Endodermal cell (in vitro differentiated cells): ENCODE results near the gene TMEM239. TPM values are rescaled to one million over a fixed set of nuclear protein-coding genes. Genes with fewer than 3 reads are reported as not detected.

Experiments used
- DNase-seq: peaks from one replicate; pipeline ENCODE4 v3.0.0-alpha.2; 2017
- H3K27ac ChIP-seq: 2 replicates; pipeline ENCODE4 v1.5.1; 2013; ENCODE audit warnings: mild to moderate bottlenecking, low read depth, low read length, moderate library complexity
- H3K27me3 ChIP-seq: 2 replicates; pipeline ENCODE4 v1.6.1; 2013; ENCODE audit warnings: mild to moderate bottlenecking, low read length, moderate library complexity; ENCODE audit not compliant: insufficient read depth, control insufficient read depth, poor library complexity, severe bottlenecking
- H3K36me3 ChIP-seq: 2 replicates; pipeline ENCODE4 v1.7.0; 2013; ENCODE audit warnings: mild to moderate bottlenecking, low read length, moderate library complexity; ENCODE audit not compliant: control insufficient read depth, insufficient read depth
- H3K4me1 ChIP-seq: one replicate; pipeline ENCODE4 v1.7.0; 2013; ENCODE audit warnings: low read length; ENCODE audit not compliant: control insufficient read depth, insufficient read depth
- H3K4me3 ChIP-seq: 2 replicates; pipeline ENCODE4 v1.5.1; 2013; ENCODE audit warnings: mild to moderate bottlenecking, low read length, moderate library complexity
- H3K9ac ChIP-seq: 2 replicates; pipeline ENCODE4 v1.6.1; 2013; ENCODE audit warnings: mild to moderate bottlenecking, low read length, moderate library complexity; ENCODE audit not compliant: poor library complexity, severe bottlenecking; ENCODE audit errors: extremely low read depth
- H3K9me3 ChIP-seq: 2 replicates; pipeline ENCODE4 v1.6.1; 2013; ENCODE audit warnings: mild to moderate bottlenecking, low read length, moderate library complexity; ENCODE audit not compliant: control insufficient read depth
- H3K27ac Mint-ChIP-seq: 2 replicates; pipeline ENCODE4 v1.8.0; 2020; ENCODE audit warnings: mixed read lengths
- H3K27me3 Mint-ChIP-seq: 2 replicates; pipeline ENCODE4 v1.8.0; 2021; ENCODE audit warnings: mild to moderate bottlenecking, mixed read lengths; ENCODE audit not compliant: insufficient read depth
- H3K36me3 Mint-ChIP-seq: 2 replicates; pipeline ENCODE4 v1.8.0; 2020; ENCODE audit warnings: low read depth, mixed read lengths
- H3K4me1 Mint-ChIP-seq: 2 replicates; pipeline ENCODE4 v1.8.0; 2020; ENCODE audit warnings: mixed read lengths
- H3K4me3 Mint-ChIP-seq: 2 replicates; pipeline ENCODE4 v1.8.0; 2020; ENCODE audit warnings: mild to moderate bottlenecking, moderate library complexity, mixed read lengths
- H3K9me3 Mint-ChIP-seq: 2 replicates; pipeline ENCODE4 v1.8.0; 2020; ENCODE audit warnings: mild to moderate bottlenecking, mixed read lengths
- WGBS, 2 experiments: methylation state at CpG; one replicate each; pipeline versions ENCODE4 v1.1.5 to v1.1.7; 2013; ENCODE audit warnings: missing lambda C conversion rate in 2 of 2, mixed read lengths in 1 of 2; ENCODE audit not compliant: insufficient coverage in 1 of 2, insufficient read length in 1 of 2; 5-methylcytosine and 5-hydroxymethylcytosine counted together
- total RNA-seq, 2 donors: library from RNA; stranded (reverse); fragmentation: NEBNext Ultra II Directional in 1 of 2; extraction: Animal tissue kit (Norgen Biotek cat#: 25700) in 1 of 2; gene quantifications; 2 replicates in 1 of 2; 3 replicates in 1 of 2; pipeline ENCODE4 v1.2.1, GENCODE V29; 2021
- TF ChIP-seq, protein P1 (sequence below): fragments of 200-600 bp; sonication (generic); conservative IDR thresholded peaks from 2 replicates; pipeline ENCODE4 v1.5.0; 2021; ENCODE audit warnings: antibody characterized with exemption, mild to moderate bottlenecking

Gene TMEM239
- total RNA-seq, 2 donors from 2014 or later, result not detected

DNA sequence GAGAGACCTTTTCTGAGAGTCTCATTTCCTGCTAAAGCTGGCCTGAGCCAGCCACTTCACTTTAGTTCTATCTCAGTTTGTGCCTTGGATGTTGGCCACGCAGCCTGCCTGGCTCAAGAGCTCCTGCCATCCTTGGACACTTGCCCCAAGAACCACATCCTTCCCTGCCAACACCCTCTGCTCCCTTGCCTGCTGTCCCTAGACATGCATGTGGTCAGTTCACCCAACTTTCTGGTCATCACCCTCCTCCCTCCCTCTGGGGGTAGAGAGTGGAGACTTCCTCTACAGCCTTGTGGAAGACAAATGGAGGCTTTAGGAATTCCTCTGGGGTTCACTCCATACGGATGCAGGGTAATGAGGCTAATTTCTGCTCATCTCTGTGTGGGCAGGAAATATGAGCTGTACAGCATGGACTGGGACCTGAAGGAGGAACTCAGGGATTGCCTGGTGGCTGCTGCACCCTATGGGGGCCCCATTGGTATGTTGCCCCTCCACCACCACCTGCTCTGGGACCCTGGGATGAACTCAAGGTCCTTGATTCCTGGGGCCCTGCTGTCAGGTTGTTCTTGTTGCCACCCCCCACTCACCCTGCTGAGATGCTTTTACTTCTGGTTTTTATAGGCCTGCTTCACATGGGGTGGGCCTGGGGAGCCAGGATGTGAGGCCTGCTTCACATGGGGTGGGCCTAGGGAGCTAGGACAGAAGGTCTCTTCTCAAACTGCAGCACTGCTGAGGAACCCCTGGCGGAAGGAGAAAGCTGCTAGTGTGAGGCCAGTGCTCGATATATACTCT lies 43.4 kb downstream of the TMEM239 start:
- H3K4me1 ChIP-seq, result no peaks in the 10 kb centered on the region
- H3K36me3 ChIP-seq, result no peaks in the 10 kb centered on the region
- H3K27me3 ChIP-seq, result no peaks in the 10 kb centered on the region
- H3K4me3 Mint-ChIP-seq, result no peak overlapping the region
- TF ChIP-seq, protein P1, sequence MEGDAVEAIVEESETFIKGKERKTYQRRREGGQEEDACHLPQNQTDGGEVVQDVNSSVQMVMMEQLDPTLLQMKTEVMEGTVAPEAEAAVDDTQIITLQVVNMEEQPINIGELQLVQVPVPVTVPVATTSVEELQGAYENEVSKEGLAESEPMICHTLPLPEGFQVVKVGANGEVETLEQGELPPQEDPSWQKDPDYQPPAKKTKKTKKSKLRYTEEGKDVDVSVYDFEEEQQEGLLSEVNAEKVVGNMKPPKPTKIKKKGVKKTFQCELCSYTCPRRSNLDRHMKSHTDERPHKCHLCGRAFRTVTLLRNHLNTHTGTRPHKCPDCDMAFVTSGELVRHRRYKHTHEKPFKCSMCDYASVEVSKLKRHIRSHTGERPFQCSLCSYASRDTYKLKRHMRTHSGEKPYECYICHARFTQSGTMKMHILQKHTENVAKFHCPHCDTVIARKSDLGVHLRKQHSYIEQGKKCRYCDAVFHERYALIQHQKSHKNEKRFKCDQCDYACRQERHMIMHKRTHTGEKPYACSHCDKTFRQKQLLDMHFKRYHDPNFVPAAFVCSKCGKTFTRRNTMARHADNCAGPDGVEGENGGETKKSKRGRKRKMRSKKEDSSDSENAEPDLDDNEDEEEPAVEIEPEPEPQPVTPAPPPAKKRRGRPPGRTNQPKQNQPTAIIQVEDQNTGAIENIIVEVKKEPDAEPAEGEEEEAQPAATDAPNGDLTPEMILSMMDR, result no peak
- DNase-seq, result no peak
- no peaks in the 10 kb centered on the region for H3K4me1 Mint-ChIP-seq
- H3K27me3 Mint-ChIP-seq, result no peaks in the 10 kb centered on the region
- H3K9me3 Mint-ChIP-seq, result no peaks in the 10 kb centered on the region
- no peak overlapping the region for H3K9ac ChIP-seq
- H3K4me3 ChIP-seq, result no peak overlapping the region
- no peaks in the 10 kb centered on the region for H3K9me3 ChIP-seq
- H3K27ac Mint-ChIP-seq, result no peak overlapping the region
- H3K36me3 Mint-ChIP-seq, result peaks cover 9% of the 10 kb centered on the region
- WGBS, 2 experiments, result 98 to 100% methylated on average over 2 to 4 of the region's 4 CpGs
- H3K27ac ChIP-seq, result no peak overlapping the region

DNA sequence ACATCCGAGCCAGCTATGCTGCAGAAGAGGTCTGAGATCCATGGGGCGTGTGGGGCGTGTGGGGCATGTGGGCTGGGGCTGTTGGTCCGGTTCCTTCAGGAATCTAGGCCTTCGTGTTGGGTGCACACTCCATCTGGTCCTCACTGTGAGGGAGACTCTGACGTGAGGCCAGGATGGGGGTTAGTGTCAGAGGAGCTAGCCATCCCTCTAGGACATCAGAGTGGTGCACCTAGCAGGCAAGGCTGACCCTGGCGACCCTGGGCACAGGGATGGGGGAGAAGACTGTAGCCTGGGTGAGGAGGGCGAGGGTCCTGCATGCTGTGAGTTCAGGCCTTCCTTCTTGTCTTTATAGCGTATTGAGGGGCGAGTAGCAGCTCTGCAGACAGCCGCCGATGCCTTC lies 48.5 kb downstream of the TMEM239 start:
- H3K4me1 Mint-ChIP-seq, result no peaks in the 10 kb centered on the region
- no peak for DNase-seq
- no peak overlapping the region for H3K27ac Mint-ChIP-seq
- no peaks in the 10 kb centered on the region for H3K27me3 Mint-ChIP-seq
- Histone ChIP-seq H3K9ac (no peak overlapping the region), H3K4me1 (no peaks in the 10 kb centered on the region), H3K27ac (no peak overlapping the region), H3K4me3 (no peak overlapping the region), H3K36me3 (no peaks in the 10 kb centered on the region), H3K9me3 (no peaks in the 10 kb centered on the region), H3K27me3 (no peaks in the 10 kb centered on the region)
- no peaks in the 10 kb centered on the region for H3K9me3 Mint-ChIP-seq
- peaks cover 18% of the 10 kb centered on the region for H3K36me3 Mint-ChIP-seq
- H3K4me3 Mint-ChIP-seq, result no peak overlapping the region
- WGBS, 2 experiments, result 90 to 95% methylated on average over 9 to 12 of the region's 12 CpGs
- TF ChIP-seq, protein P1, result no peak

- H3K27me3 ChIP-seq, result no peaks in the 10 kb centered on the region
- peaks cover 18% of the 10 kb centered on the region for H3K36me3 Mint-ChIP-seq
- no peak overlapping the region for H3K9ac ChIP-seq
- H3K4me1 Mint-ChIP-seq, result no peaks in the 10 kb centered on the region
- H3K36me3 ChIP-seq, result no peaks in the 10 kb centered on the region
- H3K27ac Mint-ChIP-seq, result no peak overlapping the region
- no peak overlapping the region for H3K27ac ChIP-seq
- 90 to 91% methylated on average over 2 to 10 of the region's 10 CpGs for WGBS, 2 experiments
- no peaks in the 10 kb centered on the region for H3K9me3 Mint-ChIP-seq
- H3K9me3 ChIP-seq, result no peaks in the 10 kb centered on the region
- no peak overlapping the region for H3K4me3 ChIP-seq
- no peak overlapping the region for H3K4me3 Mint-ChIP-seq
- no peaks in the 10 kb centered on the region for H3K27me3 Mint-ChIP-seq
- no peak for DNase-seq
- TF ChIP-seq, protein P1, result no peak
- H3K4me1 ChIP-seq, result no peaks in the 10 kb centered on the region
Measured at GRCh38 chr20:2865101-2865500, 48.9 kb downstream of the TMEM239 start.
